CD4-positive, alpha-beta memory T cell (primary cell): ENCODE results near the gene CAMKK1. TPM values are rescaled to one million over a fixed set of nuclear protein-coding genes. Genes with fewer than 3 reads are reported as not detected.

ENCODE experiments used
- CTCF ChIA-PET: fragments of 350-600 bp; sonication (Branson Sonifier 250); formaldehyde crosslinking; loops from one replicate; lab custom pipeline; 2021; ENCODE audit warnings: inconsistent platforms; ENCODE audit not compliant: partially characterized antibody; lab: Charles Lee
- POLR2A ChIA-PET: fragments of 350-600 bp; sonication (Branson Sonifier 250); formaldehyde crosslinking; loops from one replicate; lab custom pipeline; 2021; ENCODE audit not compliant: partially characterized antibody; lab: Charles Lee
- DNase-seq, 5 donors: peaks; one replicate each; pipeline versions ENCODE4 v3.0.0 to v3.0.0-alpha.2; 2020 to 2022; ENCODE audit warnings: mixed read lengths in 1 of 5
- H3K27ac ChIP-seq: one replicate; pipeline ENCODE4 v1.7.0; 2013; ENCODE audit warnings: low read depth, low read length
- H3K27me3 ChIP-seq: 2 replicates; pipeline ENCODE4 v1.7.0; 2013; ENCODE audit warnings: mild to moderate bottlenecking, low read length, moderate library complexity; ENCODE audit not compliant: insufficient read depth
- H3K36me3 ChIP-seq: 2 replicates; pipeline ENCODE4 v1.7.0; 2013; ENCODE audit warnings: mild to moderate bottlenecking, low read length, moderate library complexity; ENCODE audit not compliant: insufficient read depth
- H3K4me1 ChIP-seq: 2 replicates; pipeline ENCODE4 v1.7.0; 2013; ENCODE audit warnings: mild to moderate bottlenecking, low read length, moderate library complexity; ENCODE audit not compliant: insufficient read depth
- H3K4me3 ChIP-seq, 2 donors: one replicate each; pipeline ENCODE4 v1.7.0; 2013; ENCODE audit warnings: low read length in 2 of 2, mild to moderate bottlenecking in 1 of 2
- H3K9me3 ChIP-seq, 2 donors: one replicate each; pipeline ENCODE4 v1.7.0; 2013; ENCODE audit warnings: low read length in 2 of 2, control low read depth in 1 of 2; ENCODE audit not compliant: control insufficient read depth in 1 of 2
- H3K27ac Mint-ChIP-seq, 7 donors: one replicate each; pipeline ENCODE4 v1.8.0; 2020 to 2021; ENCODE audit warnings: mixed read lengths in 7 of 7, mild to moderate bottlenecking in 6 of 7, inconsistent platforms in 3 of 7, moderate library complexity in 3 of 7
- H3K27me3 Mint-ChIP-seq, 2 donors: one replicate each; pipeline ENCODE4 v1.8.0; 2020 to 2021; ENCODE audit warnings: mixed read lengths in 2 of 2
- H3K36me3 Mint-ChIP-seq, 2 donors: one replicate each; pipeline ENCODE4 v1.8.0; 2020 to 2021; ENCODE audit warnings: mixed read lengths in 2 of 2, inconsistent platforms in 1 of 2, mild to moderate bottlenecking in 1 of 2
- H3K4me1 Mint-ChIP-seq, 4 donors: one replicate each; pipeline ENCODE4 v1.8.0; 2020 to 2021; ENCODE audit warnings: mixed read lengths in 4 of 4, mild to moderate bottlenecking in 1 of 4
- H3K4me3 Mint-ChIP-seq, 8 donors: one replicate each; pipeline ENCODE4 v1.8.0; 2020 to 2021; ENCODE audit warnings: mixed read lengths in 8 of 8, mild to moderate bottlenecking in 7 of 8, moderate library complexity in 6 of 8, inconsistent platforms in 3 of 8
- H3K9me3 Mint-ChIP-seq, 8 donors: one replicate each; pipeline ENCODE4 v1.8.0; 2020 to 2021; ENCODE audit warnings: mixed read lengths in 8 of 8, mild to moderate bottlenecking in 5 of 8, inconsistent platforms in 3 of 8, moderate library complexity in 1 of 8
- intact Hi-C: fragments of 100-400 bp; cut with micrococcal nuclease; formaldehyde crosslinking; loops from one replicate; pipeline ENCODE4 v1.15.1; 2023
- polyA plus RNA-seq, 2 donors: library from polyadenylated mRNA; unstranded; fragments of 300-500 nt; fragmentation: Illumina TruSeq; gene quantifications; one replicate each; pipeline ENCODE4 v1.2.3, GENCODE V29; 2021
- total RNA-seq, 2 experiments: library from RNA; stranded (reverse); gene quantifications; one replicate each; pipeline ENCODE4 v1.2.3, GENCODE V29; 2021

Gene CAMKK1
- total and polyA plus RNA-seq, 4 experiments from 2014 or later, result 0.18 to 3.5 (median 3.0) TPM

DNA sequence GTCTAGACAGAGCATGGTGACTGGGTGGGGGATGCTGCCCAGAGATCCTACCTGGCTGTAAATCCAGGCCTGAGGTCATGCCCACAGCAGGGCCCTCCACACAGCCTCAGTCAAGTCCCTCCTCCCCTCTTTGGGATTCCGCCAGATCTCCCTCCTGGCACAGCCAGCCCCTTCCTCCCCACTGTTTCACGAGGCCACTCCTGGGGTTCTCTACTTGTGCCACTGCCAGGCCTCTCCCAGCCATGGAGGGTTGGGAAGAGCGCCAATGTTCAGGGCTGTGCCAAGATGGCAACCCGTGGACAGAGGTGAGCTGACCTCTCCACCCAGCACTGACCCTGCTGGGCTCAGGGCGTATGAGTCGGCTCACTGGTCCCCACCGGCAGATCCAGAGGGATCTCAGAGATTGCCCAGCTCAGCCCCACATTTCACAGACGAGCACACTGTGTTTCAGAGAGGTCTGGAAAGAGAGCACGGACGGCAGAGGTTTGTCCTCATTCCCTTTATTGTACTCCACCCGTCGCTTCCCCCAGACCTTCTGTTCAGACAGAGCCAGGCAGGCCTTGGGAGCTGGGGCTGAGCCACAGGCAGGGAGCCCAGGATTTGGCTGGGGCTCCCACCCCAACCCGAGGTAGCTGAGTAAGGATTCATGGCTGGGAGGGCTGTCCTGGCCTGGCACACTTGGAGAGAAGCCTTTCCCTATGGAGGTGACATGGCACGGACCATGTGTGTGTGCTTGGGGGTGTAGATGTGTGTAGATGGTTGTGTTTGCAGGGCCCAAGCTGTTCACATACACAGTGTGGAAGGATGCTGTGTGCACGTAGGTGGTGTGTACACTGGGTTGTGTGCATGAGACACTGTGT lies 3.5 kb upstream of the CAMKK1 start:
- Histone ChIP-seq H3K27me3 (no peaks in the 10 kb centered on the region), H3K36me3 (no peaks in the 10 kb centered on the region), H3K9me3 (no peaks in the 10 kb centered on the region), H3K4me3 (no peak overlapping the region), H3K4me1 (peaks cover 17% of the 10 kb centered on the region), H3K27ac (no peak overlapping the region)
- DNase-seq, result peak in 1 of 5 donors; percentile 8
- ChIA-PET CTCF (no interaction called here), POLR2A (no interaction called here)
- H3K36me3 Mint-ChIP-seq, result no peaks in the 10 kb centered on the region
- intact Hi-C loops, result no loop called here
- no peak overlapping the region for H3K4me3 Mint-ChIP-seq
- H3K27me3 Mint-ChIP-seq, result no peaks in the 10 kb centered on the region
- H3K27ac Mint-ChIP-seq, result peak overlapping the region in 1 of 7 donors; percentile 30
- no peaks in the 10 kb centered on the region for H3K9me3 Mint-ChIP-seq
- peaks cover 14 to 24% (median 20%) of the 10 kb centered on the region in 4 donors for H3K4me1 Mint-ChIP-seq

GRCh38 chr17:3895354-3895753 lies 2.5 kb upstream of the CAMKK1 start:
- H3K9me3 Mint-ChIP-seq, result no peaks in the 10 kb centered on the region
- ChIA-PET CTCF (interaction anchor here (1.0 to 1.9 kb wide), 2 partner anchors 18 to 21 kb away, joined by 4 to 10 read pairs; partner anchors contain the start of gene P2RX1), POLR2A (no interaction called here)
- no peak for DNase-seq
- H3K4me1 ChIP-seq, result peaks cover 19% of the 10 kb centered on the region
- no peak overlapping the region for H3K4me3 Mint-ChIP-seq
- H3K36me3 ChIP-seq, result no peaks in the 10 kb centered on the region
- intact Hi-C loops, result no loop called here
- no peaks in the 10 kb centered on the region for H3K27me3 Mint-ChIP-seq
- no peaks in the 10 kb centered on the region for H3K9me3 ChIP-seq
- H3K4me1 Mint-ChIP-seq, result peaks cover 21 to 34% (median 25%) of the 10 kb centered on the region in 4 donors
- no peak overlapping the region for H3K27ac ChIP-seq
- no peaks in the 10 kb centered on the region for H3K27me3 ChIP-seq
- H3K36me3 Mint-ChIP-seq, result no peaks in the 10 kb centered on the region
- peak overlapping the region in 1 of 7 donors; percentile 52 for H3K27ac Mint-ChIP-seq
- H3K4me3 ChIP-seq, result no peak overlapping the region

DNA sequence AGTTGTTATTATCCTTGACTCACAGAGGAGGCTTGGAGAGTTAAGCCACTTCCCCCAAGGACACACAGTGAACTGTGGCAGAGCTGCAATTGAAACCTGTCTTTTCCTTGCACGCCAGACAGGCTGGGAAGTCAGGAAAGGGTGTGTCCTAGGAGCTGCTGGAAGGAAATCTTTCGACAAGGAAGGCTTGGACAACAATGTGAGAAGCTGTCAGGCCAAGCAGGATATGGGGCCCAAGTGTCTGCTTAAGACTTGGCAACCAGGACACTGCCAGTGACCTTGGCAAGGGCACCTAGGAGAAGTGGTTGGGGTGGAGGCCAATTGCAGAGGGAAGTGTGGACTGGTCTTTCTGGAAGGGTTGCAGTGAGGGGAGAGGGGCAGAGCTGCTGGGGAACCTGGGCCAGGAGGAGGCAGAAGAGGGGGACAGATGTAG lies 2.1 kb upstream of the CAMKK1 start:
- Mint-ChIP-seq H3K27ac (peak overlapping the region in 2 of 7 donors; percentile 43 to 52), H3K4me3 (no peak overlapping the region)
- peaks cover 19% of the 10 kb centered on the region for H3K4me1 ChIP-seq

DNA sequence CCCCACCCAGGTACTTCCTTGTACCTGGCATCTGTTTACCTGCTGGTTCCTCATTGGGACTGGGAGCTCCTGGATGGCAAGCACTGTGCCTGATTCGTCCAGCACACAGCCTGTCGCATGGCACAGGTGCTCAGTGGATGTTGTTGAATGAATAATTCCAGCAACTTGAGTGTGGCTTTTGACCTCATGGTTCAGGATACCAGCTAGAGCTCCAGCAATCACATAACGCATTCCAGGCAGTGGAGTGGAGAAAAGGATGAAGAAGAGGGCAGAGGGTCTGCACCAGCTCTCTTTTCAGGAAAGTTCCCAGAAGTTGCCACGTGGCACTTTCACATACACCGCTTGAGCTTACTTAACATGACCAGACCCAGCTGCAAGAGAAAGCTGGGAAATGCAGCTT lies 1.3 kb upstream of the CAMKK1 start:
- H3K27me3 Mint-ChIP-seq, result no peaks in the 10 kb centered on the region
- DNase-seq, result no peak
- intact Hi-C loops, result no loop called here
- CTCF ChIA-PET, result interaction anchor here (1.1 to 2.3 kb wide), 5 partner anchors 19 to 157 kb away, joined by 3 to 12 read pairs (median 5); partner anchors contain the start of gene NCBP3
- no peaks in the 10 kb centered on the region for H3K9me3 Mint-ChIP-seq
- H3K4me1 ChIP-seq, result peaks cover 19% of the 10 kb centered on the region
- peak overlapping the region; percentile 75 to 89 (median 84) for H3K4me3 Mint-ChIP-seq
- no peaks in the 10 kb centered on the region for H3K36me3 ChIP-seq
- no peak overlapping the region for H3K4me3 ChIP-seq
- H3K9me3 ChIP-seq, result no peaks in the 10 kb centered on the region
- no peaks in the 10 kb centered on the region for H3K36me3 Mint-ChIP-seq
- no peak overlapping the region for H3K27ac ChIP-seq
- peak overlapping the region in 6 of 7 donors; percentile 22 to 93 (median 90) for H3K27ac Mint-ChIP-seq
- no peaks in the 10 kb centered on the region for H3K27me3 ChIP-seq
- H3K4me1 Mint-ChIP-seq, result peaks cover 22 to 39% (median 25%) of the 10 kb centered on the region in 4 donors
- POLR2A ChIA-PET, result interaction anchor here (1.2 to 2.9 kb wide), 4 partner anchors 11 to 249 kb away, joined by 3 to 19 read pairs (median 4); partner anchors contain the start of genes CYB5D2, NCBP3 and ZZEF1

More for the DNA sequence above, 2.1 kb upstream of the CAMKK1 start:
- Histone ChIP-seq H3K4me3 (no peak overlapping the region), H3K36me3 (no peaks in the 10 kb centered on the region), H3K9me3 (no peaks in the 10 kb centered on the region), H3K27ac (no peak overlapping the region), H3K27me3 (no peaks in the 10 kb centered on the region)
- intact Hi-C loops, result no loop called here
- Mint-ChIP-seq H3K36me3 (no peaks in the 10 kb centered on the region), H3K27me3 (no peaks in the 10 kb centered on the region), H3K4me1 (peaks cover 22 to 37% (median 25%) of the 10 kb centered on the region in 4 donors), H3K9me3 (no peaks in the 10 kb centered on the region)
- ChIA-PET POLR2A (interaction anchor here (2.9 kb wide), 1 partner anchor 49 kb away, joined by 19 read pairs; the partner anchor contains the start of gene NCBP3), CTCF (interaction anchor here (1.0 to 2.3 kb wide), 3 partner anchors 19 to 49 kb away, joined by 4 to 12 read pairs (median 10); partner anchors contain the start of genes NCBP3 and P2RX1)
- DNase-seq, result peak in 1 of 5 donors; percentile 19

- H3K27me3 Mint-ChIP-seq, result no peaks in the 10 kb centered on the region
- intact Hi-C loops, result loop anchor here (1.0 kb wide), 3 partner anchors 49 to 250 kb away; partner anchors contain the start of genes ATP2A3, CYB5D2 and ZZEF1
- no peaks in the 10 kb centered on the region for H3K9me3 Mint-ChIP-seq
- Histone ChIP-seq H3K27ac (peak overlapping the region; percentile 55), H3K4me1 (peaks cover 19% of the 10 kb centered on the region), H3K27me3 (no peaks in the 10 kb centered on the region), H3K36me3 (no peaks in the 10 kb centered on the region), H3K4me3 (peak overlapping the region in 1 of 2 donors; percentile 58), H3K9me3 (no peaks in the 10 kb centered on the region)
- CTCF ChIA-PET, result interaction anchor here (1.1 to 2.3 kb wide), 5 partner anchors 20 to 156 kb away, joined by 3 to 12 read pairs (median 5); partner anchors contain the start of gene NCBP3
- peaks cover 22 to 44% (median 25%) of the 10 kb centered on the region in 4 donors for H3K4me1 Mint-ChIP-seq
- H3K36me3 Mint-ChIP-seq, result no peaks in the 10 kb centered on the region
- H3K4me3 Mint-ChIP-seq, result peak overlapping the region; percentile 75 to 89 (median 84)
- POLR2A ChIA-PET, result interaction anchor here (1.2 to 2.9 kb wide), 6 partner anchors 10 to 249 kb away, joined by 3 to 19 read pairs (median 4); partner anchors contain the start of genes CYB5D2, HASPIN, NCBP3 and ZZEF1
- no peak for DNase-seq
- H3K27ac Mint-ChIP-seq, result peak overlapping the region; percentile 87 to 96 (median 90)
Observed at GRCh38 chr17:3893720-3894116, 865 bp upstream of the CAMKK1 start.

DNA sequence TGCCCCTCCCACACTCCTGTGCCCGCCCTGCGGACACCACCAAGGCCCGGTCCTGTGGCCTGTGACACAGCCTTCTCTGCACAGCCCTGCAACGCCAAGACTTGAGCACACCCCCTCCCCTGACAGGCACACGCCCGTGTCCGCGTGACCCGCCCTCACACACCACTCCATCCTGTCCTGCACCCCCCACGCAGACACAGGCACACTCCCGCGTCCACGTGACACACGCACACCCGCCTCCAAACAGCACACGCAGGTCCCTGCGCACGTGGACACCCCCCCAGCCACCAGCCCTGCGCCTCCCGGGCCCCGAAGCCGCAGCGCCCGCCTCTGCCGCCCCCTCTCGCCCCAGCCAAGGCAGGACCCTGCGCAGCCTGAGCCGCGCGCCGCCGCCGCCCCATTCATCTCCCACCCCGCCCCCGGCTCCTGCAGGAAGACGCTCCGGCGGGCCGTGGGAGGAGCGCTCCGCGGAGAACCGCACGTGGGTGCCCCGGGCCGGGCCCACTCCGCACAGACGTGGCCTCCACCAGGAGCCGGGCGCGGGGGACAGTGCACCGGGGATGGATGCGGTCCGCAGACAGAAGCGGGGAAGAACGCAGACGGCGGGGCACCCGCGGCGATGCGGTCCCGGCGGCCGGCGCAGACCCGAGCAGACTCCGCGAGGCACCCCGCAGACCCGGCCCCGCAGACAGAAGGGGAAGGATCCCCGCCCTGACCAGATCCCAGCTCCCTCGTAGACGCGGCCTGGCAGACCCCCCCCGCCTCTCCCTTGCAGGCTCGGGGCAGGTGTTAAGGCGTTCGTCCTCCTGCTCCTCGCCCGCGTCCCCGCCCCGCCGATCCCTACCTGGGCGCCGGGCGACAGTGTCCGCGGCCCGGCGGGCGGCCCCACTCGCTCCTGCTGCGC lies 506 bp downstream of the CAMKK1 start:
- POLR2A ChIA-PET, result interaction anchor here (0.7 to 2.9 kb wide), 6 partner anchors 9 to 897 kb away, joined by 3 to 19 read pairs (median 4); partner anchors contain the start of genes CYB5D2, HASPIN, NCBP3 and ZZEF1
- no peaks in the 10 kb centered on the region for H3K27me3 Mint-ChIP-seq
- CTCF ChIA-PET, result interaction anchor here (2.0 to 2.3 kb wide), 2 partner anchors 27 to 46 kb away, joined by 4 to 12 read pairs; partner anchors contain the start of gene NCBP3
- H3K4me1 Mint-ChIP-seq, result peaks cover 25 to 54% (median 32%) of the 10 kb centered on the region in 4 donors
- H3K9me3 ChIP-seq, result no peaks in the 10 kb centered on the region
- H3K27me3 ChIP-seq, result no peaks in the 10 kb centered on the region
- H3K4me3 ChIP-seq, result peak overlapping the region; percentile 36 to 65
- H3K27ac ChIP-seq, result peak overlapping the region; percentile 16
- peak overlapping the region; percentile 67 to 95 (median 87) for H3K27ac Mint-ChIP-seq
- no peaks in the 10 kb centered on the region for H3K36me3 ChIP-seq
- H3K4me1 ChIP-seq, result peaks cover 29% of the 10 kb centered on the region
- no peaks in the 10 kb centered on the region for H3K36me3 Mint-ChIP-seq
- intact Hi-C loops, result no loop called here
- DNase-seq, result peak; percentile 82 to 94 (median 85)
- H3K4me3 Mint-ChIP-seq, result peak overlapping the region; percentile 57 to 88 (median 87)
- H3K9me3 Mint-ChIP-seq, result no peaks in the 10 kb centered on the region
